PC-3 (cell line): ENCODE measurements around the gene TFAP2B. TPM values are rescaled to one million over a fixed set of nuclear protein-coding genes. Genes with fewer than 3 reads are reported as not detected.

Experiments used
- ATAC-seq: fragments of 200-7000 bp; cut with Tn5 transposase; 2 replicates; pipeline ENCODE4 v1.9.1; 2020; ENCODE audit warnings: mild to moderate bottlenecking, moderate library complexity
- BruUV-seq: library from RNA; stranded (reverse); fragments of 400-500 nt; replicated peaks from 2 replicates; lab custom pipeline; 2021; lab: Mats Ljungman, UMichigan
- CTCF ChIA-PET: fragments of 300-600 bp; sonication (Branson Sonifier 250); formaldehyde crosslinking; loops from one replicate; lab custom pipeline; 2022; ENCODE audit warnings: antibody characterized with exemption; lab: Charles Lee
- POLR2A ChIA-PET: fragments of 300-600 bp; sonication (Branson Sonifier 250); formaldehyde crosslinking; loops from one replicate; lab custom pipeline; 2022; ENCODE audit warnings: antibody characterized with exemption; ENCODE audit not compliant: unreplicated experiment; lab: Charles Lee
- DNase-seq: peaks from one replicate; pipeline ENCODE4 v3.0.0-alpha.2; 2015
- H2AFZ ChIP-seq: fragments of 300-600 bp; sonication (generic); 2 replicates; pipeline ENCODE4 v1.6.0; 2016; ENCODE audit warnings: antibody characterized with exemption, low read length
- H3F3A ChIP-seq: fragments of 300-600 bp; sonication (generic); one replicate; pipeline ENCODE4 v1.6.0; 2017; ENCODE audit warnings: antibody characterized with exemption, low read length, control low read depth, mild to moderate bottlenecking; ENCODE audit not compliant: unreplicated experiment
- H3K27ac ChIP-seq: fragments of 300-600 bp; sonication (generic); 2 replicates; pipeline ENCODE4 v1.5.1; 2016; ENCODE audit warnings: mild to moderate bottlenecking, low read length
- H3K27me3 ChIP-seq: fragments of 300-600 bp; sonication (generic); 2 replicates; pipeline ENCODE4 v1.6.1; 2016; ENCODE audit warnings: low read length, mixed read lengths
- H3K36me3 ChIP-seq: fragments of 300-600 bp; sonication (generic); 2 replicates; pipeline ENCODE4 v1.6.1; 2016; ENCODE audit warnings: low read depth, mixed run types, low read length, mixed read lengths
- H3K4me1 ChIP-seq: fragments of 300-600 bp; sonication (generic); 2 replicates; pipeline ENCODE4 v1.5.1; 2016; ENCODE audit warnings: low read length; ENCODE audit not compliant: insufficient read depth
- H3K4me2 ChIP-seq: fragments of 300-600 bp; sonication (generic); 2 replicates; pipeline ENCODE4 v1.6.0; 2016; ENCODE audit warnings: low read length
- H3K4me3 ChIP-seq: fragments of 300-600 bp; sonication (generic); 2 replicates; pipeline ENCODE4 v1.5.1; 2016; ENCODE audit warnings: mild to moderate bottlenecking, low read length, mixed read lengths
- H3K79me2 ChIP-seq: fragments of 300-600 bp; sonication (generic); 2 replicates; pipeline ENCODE4 v1.6.1; 2017; ENCODE audit warnings: low read length, mixed read lengths
- H3K9ac ChIP-seq: fragments of 300-600 bp; sonication (generic); 2 replicates; pipeline ENCODE4 v1.6.0; 2016; ENCODE audit warnings: mild to moderate bottlenecking, low read length
- H3K9me2 ChIP-seq: fragments of 300-600 bp; sonication (generic); replicated peaks from 2 replicates; pipeline ENCODE4 v1.6.1; 2016; ENCODE audit warnings: mixed run types, low read length, mixed read lengths
- H3K9me3 ChIP-seq: fragments of 300-600 bp; sonication (generic); 2 replicates; pipeline ENCODE4 v1.6.1; 2016; ENCODE audit warnings: low read length, mixed read lengths
- H4K20me1 ChIP-seq: fragments of 300-600 bp; sonication (generic); 2 replicates; pipeline ENCODE4 v1.6.1; 2016; ENCODE audit warnings: low read length, mixed read lengths
- CTCF ChIP-seq: fragments of 300-600 bp; sonication (generic); conservative IDR thresholded peaks from 2 replicates; pipeline ENCODE4 v1.5.1; 2017; ENCODE audit warnings: antibody characterized with exemption, low read depth, mild to moderate bottlenecking, low read length
- EZH2 ChIP-seq: fragments of 300-600 bp; sonication (generic); IDR thresholded peaks from one replicate; pipeline ENCODE4 v1.6.1; 2017; ENCODE audit warnings: antibody characterized with exemption, mild to moderate bottlenecking, low read length; ENCODE audit not compliant: unreplicated experiment
- EZH2phosphoT487 ChIP-seq: fragments of 300-600 bp; sonication (generic); IDR thresholded peaks from 2 replicates; pipeline ENCODE4 v1.6.1; 2018; ENCODE audit warnings: mild to moderate bottlenecking, antibody characterized with exemption, low read length, borderline replicate concordance
- intact Hi-C: fragments of 100-400 bp; cut with micrococcal nuclease; formaldehyde crosslinking; loops from 2 replicates; pipeline ENCODE4 v1.9.0; 2023
- total RNA-seq: library from RNA; depleted of rRNA; stranded (reverse); fragments of >200 nt; gene quantifications from 2 replicates; pipeline ENCODE4 v1.2.3, GENCODE V29; 2014

The TFAP2B gene
- total RNA-seq, 1 experiment from 2014 or later = not detected

GRCh38 chr6:50836231-50836630, 17.6 kb downstream of the TFAP2B start:
- DNase-seq (no peak), ATAC-seq (no peak)
- Histone ChIP-seq H3K4me2 (no peak overlapping the region), H3K4me1 (no peaks in the 10 kb centered on the region), H3K27me3 (no peaks in the 10 kb centered on the region), H2AFZ (no peak overlapping the region), H3K9me2 (no peaks in the 10 kb centered on the region), H4K20me1 (no peaks in the 10 kb centered on the region), H3K9ac (no peak overlapping the region), H3K27ac (no peak overlapping the region), H3K79me2 (no peaks in the 10 kb centered on the region), H3K4me3 (no peak overlapping the region), H3F3A (no peaks in the 10 kb centered on the region), H3K9me3 (no peaks in the 10 kb centered on the region), H3K36me3 (no peaks in the 10 kb centered on the region)
- BruUV-seq = no TSS peak
- no peak for TF ChIP-seq CTCF
- TF ChIP-seq EZH2phosphoT487 = no peak
- TF ChIP-seq EZH2 = no peak
- POLR2A ChIA-PET = no interaction called here
- CTCF ChIA-PET = no interaction called here
- intact Hi-C loops = no loop called here

GRCh38 chr6:50837589-50838445, 19.1 kb downstream of the TFAP2B start:
- DNase-seq (no peak), ATAC-seq (no peak)
- H3K9ac ChIP-seq = no peak overlapping the region
- no peaks in the 10 kb centered on the region for H3K36me3 ChIP-seq
- no peak overlapping the region for H2AFZ ChIP-seq
- intact Hi-C loops = no loop called here
- H3K4me3 ChIP-seq = no peak overlapping the region
- ChIA-PET CTCF (no interaction called here), POLR2A (no interaction called here)
- no TSS peak for BruUV-seq
- no peak for TF ChIP-seq EZH2
- TF ChIP-seq CTCF = no peak
- no peak for TF ChIP-seq EZH2phosphoT487
- no peaks in the 10 kb centered on the region for H3K9me2 ChIP-seq
- no peaks in the 10 kb centered on the region for H3K9me3 ChIP-seq
- no peak overlapping the region for H3K4me2 ChIP-seq
- no peaks in the 10 kb centered on the region for H3K27me3 ChIP-seq
- no peaks in the 10 kb centered on the region for H3F3A ChIP-seq
- H3K27ac ChIP-seq = no peak overlapping the region
- no peaks in the 10 kb centered on the region for H4K20me1 ChIP-seq
- H3K79me2 ChIP-seq = no peaks in the 10 kb centered on the region
- H3K4me1 ChIP-seq = no peaks in the 10 kb centered on the region
